H7 (cell line): ENCODE data around the gene SMTN. TPM values are rescaled to one million over a fixed set of nuclear protein-coding genes. Genes with fewer than 3 reads are reported as not detected.
"Not testable (repeated sequence)": the region's sequence is repeated elsewhere in the genome, so short reads cannot be mapped to it uniquely, and the experiment has no call there.

Source experiments
- DNase-seq: peaks from one replicate; pipeline ENCODE4 v3.0.0; 2012
- H3K27me3 ChIP-seq: 2 replicates; pipeline ENCODE4 v1.6.0; 2011; ENCODE audit warnings: mild to moderate bottlenecking, low read length; ENCODE audit not compliant: control insufficient read depth, insufficient read depth
- H3K36me3 ChIP-seq: replicated peaks from 2 replicates; pipeline ENCODE4 v1.5.1; 2011; ENCODE audit warnings: low read length; ENCODE audit not compliant: control insufficient read depth, insufficient read depth
- H3K4me3 ChIP-seq: 2 replicates; pipeline ENCODE4 v1.5.1; 2011; ENCODE audit warnings: low read depth, mild to moderate bottlenecking, control low read depth, low read length, moderate library complexity; ENCODE audit not compliant: insufficient read depth
- total RNA-seq: library from RNA; depleted of rRNA; stranded (reverse); fragments of >200 nt; shearing (Covaris generic); gene quantifications from 2 replicates; pipeline ENCODE4 v1.2.3, GENCODE V29; 2014

The SMTN gene
- total RNA-seq, 1 experiment from 2014 or later = 10.7 TPM

DNA sequence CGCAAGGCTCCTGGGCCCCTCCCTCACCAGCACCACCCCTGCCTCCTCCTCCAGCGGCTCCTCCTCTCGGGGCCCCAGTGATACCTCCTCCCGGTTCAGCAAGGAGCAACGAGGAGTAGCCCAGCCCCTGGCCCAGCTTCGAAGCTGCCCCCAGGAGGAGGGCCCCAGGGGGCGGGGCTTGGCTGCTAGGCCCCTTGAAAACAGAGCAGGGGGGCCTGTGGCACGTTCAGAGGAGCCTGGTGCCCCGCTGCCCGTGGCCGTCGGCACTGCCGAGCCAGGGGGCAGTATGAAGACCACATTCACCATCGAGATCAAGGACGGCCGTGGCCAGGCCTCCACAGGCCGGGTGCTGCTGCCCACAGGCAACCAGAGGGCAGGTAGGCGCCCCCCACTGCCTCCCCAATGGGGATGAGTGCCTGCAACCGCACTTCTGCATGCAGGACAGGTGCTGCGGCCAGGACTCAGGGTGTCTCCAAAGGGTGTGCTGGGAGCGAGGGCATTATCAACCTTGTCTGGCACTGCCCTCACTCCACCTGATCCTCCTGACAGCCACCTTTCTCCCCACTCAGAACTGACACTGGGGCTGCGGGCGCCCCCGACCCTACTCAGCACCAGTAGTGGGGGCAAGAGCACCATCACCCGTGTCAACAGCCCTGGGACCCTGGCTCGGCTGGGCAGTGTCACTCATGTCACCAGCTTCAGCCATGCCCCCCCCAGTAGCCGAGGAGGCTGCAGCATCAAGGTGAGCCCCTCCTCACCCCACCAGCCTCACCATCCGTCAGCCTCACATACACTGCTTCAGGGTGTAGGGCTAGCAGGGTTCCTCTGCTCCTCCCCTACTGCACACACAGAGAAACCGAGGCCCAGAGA is 10.2 kb downstream of the SMTN start:
- no peaks in the 10 kb centered on the region; the same call in none of the 2 replicates for H3K36me3 ChIP-seq
- no peak overlapping the region for H3K4me3 ChIP-seq
- no peaks in the 10 kb centered on the region for H3K27me3 ChIP-seq
- peak; percentile 83 for DNase-seq

DNA sequence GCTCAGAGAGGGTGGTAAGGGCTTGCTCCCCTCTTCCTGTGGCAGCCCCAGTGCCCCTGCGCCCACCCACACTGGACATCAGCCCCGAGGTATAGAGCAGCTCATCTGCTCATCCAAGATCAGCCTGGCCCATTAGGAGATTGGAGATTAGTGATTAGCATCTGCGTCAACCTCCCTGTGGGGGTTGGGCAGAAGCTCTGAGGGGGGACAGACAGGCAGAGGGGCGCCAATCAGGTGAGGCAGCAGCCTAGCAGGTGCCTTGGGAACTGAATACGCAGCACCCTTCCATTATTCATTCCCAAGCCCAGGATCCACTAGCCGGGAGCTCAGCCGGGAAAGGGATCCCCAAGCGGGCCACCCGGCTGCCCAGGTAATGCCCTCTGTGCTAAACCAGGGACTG is 11.0 kb downstream of the SMTN start:
- Histone ChIP-seq H3K4me3 (no peak overlapping the region), H3K27me3 (no peaks in the 10 kb centered on the region), H3K36me3 (no peaks in the 10 kb centered on the region; the same call in none of the 2 replicates)
- peak; percentile 57 for DNase-seq

DNA sequence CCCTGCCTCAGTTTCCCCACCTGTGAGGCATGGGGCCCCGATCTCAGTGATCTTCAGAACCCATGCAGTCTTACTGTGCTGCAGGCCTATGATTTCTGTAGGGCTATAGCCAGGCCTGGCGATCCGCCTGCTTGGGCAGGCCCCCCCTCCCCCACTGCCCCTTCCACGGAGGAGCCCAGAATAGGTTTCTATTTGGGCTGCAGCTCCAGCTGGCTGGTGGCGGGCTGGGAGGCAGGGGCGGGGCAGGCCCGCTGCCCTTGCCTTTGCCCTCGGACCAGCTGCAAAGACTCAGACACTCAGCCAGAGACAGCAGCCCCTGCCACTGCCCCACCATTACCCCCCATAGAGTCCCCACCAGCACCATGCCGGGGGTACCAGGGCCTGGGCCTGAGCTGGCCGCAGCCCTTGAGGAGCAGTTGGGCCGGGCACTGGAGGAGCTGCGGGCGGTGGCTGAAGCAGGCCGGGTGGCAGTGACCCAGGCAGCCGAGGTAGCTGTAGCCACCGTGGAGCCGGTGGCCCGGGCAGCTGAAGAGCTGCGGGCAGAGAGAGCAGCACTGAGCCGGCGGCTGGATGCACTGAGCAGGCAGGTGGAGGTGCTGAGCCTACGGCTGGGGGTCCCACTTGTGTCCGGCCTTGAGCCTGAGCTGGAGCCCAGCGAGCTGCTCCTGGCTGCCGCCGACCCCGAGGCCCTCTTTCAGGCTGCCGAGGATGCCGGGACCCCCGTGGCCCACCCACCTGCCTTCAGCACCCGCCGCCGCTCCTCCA is 12.2 kb downstream of the SMTN start:
- Histone ChIP-seq H3K27me3 (no peaks in the 10 kb centered on the region), H3K36me3 (no peaks in the 10 kb centered on the region; the same call in none of the 2 replicates), H3K4me3 (no peak overlapping the region)
- DNase-seq = peak; percentile 70

DNA sequence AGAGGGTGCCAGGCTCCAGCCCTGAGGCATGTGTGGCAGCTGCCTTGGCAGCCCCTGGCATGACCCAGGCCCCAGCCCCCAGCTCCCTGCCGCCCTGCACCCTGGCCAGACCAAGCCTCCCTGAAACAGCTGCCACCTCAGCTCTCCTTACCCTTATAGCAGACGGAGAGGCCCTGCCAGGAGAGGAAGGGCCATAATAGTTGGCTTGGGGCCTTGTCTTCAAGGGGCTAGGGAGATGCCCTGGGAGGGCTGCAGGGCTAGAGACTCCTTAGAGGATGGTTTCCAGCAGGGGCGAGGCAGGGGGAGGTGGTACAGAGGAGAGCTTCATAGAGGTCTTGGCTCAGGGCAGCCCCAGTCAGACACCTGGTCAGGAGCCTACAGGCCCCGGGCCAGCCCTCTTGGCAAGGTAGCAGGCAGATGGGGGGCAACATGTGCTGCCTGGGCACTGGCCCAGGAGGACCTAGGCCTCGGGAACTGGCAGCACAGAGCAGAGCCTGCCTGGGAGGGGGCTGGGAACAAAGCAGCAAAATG is 13.0 kb downstream of the SMTN start:
- H3K4me3 ChIP-seq = no peak overlapping the region
- no peaks in the 10 kb centered on the region for H3K27me3 ChIP-seq
- DNase-seq = peak; percentile 50
- H3K36me3 ChIP-seq = no peaks in the 10 kb centered on the region; the same call in none of the 2 replicates

DNA sequence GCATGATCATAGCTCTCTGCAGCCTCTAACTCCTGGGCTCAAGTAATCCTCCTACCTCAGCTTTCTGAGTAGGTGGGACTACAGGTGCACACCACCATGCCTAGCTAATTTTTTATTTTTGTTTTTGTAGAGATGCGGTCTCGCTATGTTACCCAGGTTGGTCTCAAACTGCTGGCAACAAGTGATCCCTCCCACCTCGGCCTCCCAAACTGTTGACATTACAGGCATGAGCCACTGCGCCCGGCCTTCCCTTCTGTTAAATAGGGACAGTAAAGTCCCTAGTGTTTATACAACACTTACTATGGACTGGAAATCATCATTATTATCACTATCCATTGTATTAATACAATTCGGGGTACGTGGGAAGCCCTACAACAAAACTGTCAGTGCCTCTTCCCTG is 13.6 kb downstream of the SMTN start:
- H3K4me3 ChIP-seq = no peak overlapping the region
- no peaks in the 10 kb centered on the region for H3K27me3 ChIP-seq
- DNase-seq = no peak
- no peaks in the 10 kb centered on the region; the same call in none of the 2 replicates for H3K36me3 ChIP-seq

DNA sequence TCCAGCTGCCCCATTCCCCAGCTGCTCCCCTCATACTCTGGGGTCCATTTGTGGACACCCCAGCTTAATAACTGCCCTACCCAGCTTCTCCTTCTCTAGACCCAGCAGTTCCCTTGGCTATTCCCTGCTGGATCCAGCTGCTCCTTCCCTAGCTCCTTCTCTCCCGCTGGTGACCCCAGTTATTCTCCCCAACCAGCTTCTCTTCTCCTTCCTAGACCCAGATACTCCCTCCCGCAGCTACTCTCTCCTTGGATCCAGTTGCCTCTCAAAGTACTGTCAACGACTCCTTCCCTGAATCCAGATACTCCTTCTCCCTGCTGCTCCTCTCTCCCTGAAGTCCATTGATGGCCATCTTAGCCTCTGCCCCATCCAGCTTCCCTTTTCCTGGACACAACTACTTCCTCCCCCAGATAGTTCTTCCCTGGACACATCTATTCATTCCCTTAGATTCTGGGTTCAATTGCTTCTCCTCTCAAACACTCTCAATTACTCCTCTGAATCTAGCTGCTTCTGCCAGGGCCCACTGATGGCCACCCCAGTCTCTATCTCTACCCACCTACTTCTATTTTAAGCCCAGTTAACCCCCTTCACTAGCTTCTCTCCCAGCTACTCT is 14.6 kb downstream of the SMTN start:
- Histone ChIP-seq H3K36me3 (no peaks in the 10 kb centered on the region; the same call in none of the 2 replicates), H3K27me3 (no peaks in the 10 kb centered on the region), H3K4me3 (no peak overlapping the region)
- no peak for DNase-seq

DNA sequence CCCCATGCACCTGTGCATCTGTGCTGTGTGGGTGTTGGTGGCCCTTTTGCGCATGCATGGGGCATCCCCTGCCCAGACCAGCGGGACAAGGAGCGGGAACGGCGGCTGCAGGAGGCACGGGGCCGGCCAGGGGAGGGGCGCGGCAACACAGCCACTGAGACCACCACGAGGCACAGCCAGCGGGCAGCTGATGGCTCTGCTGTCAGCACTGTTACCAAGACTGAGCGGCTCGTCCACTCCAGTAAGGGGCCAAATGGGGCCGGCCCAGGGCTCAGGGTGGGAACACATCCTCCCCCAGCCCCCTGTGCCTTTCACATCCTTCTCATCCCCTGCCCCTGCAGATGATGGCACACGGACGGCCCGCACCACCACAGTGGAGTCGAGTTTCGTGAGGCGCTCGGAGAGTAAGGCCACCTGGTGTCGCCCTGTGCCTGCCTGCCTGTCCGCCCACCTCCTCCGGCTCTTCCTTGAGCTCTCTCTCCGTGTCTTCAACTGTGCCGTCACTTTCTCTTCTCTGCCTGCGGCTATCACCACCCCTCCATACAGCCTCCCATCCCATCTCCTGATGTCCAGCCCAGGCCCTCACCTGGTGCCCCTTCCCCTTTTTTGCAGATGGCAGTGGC is 15.7 kb downstream of the SMTN start:
- Histone ChIP-seq H3K36me3 (no peaks in the 10 kb centered on the region; the same call in none of the 2 replicates), H3K4me3 (no peak overlapping the region), H3K27me3 (no peaks in the 10 kb centered on the region)
- DNase-seq = peak; percentile 84

- not testable (repeated sequence) for DNase-seq, H3K4me3 ChIP-seq, H3K36me3 ChIP-seq
These were observed 16.4 kb downstream of the SMTN start for GRCh38 chr22:31097539-31097938.

GRCh38 chr22:31097941-31098631 is 17.0 kb downstream of the SMTN start:
- Histone ChIP-seq H3K27me3 (no peaks in the 10 kb centered on the region), H3K36me3 (no peaks in the 10 kb centered on the region; the same call in none of the 2 replicates), H3K4me3 (peak overlapping the region; percentile 21; the same call in 1 of the 2 replicates)
- no peak for DNase-seq

More at GRCh38 chr22:31097539-31097938, 16.4 kb downstream of the SMTN start:
- not testable (repeated sequence) for H3K27me3 ChIP-seq

DNA sequence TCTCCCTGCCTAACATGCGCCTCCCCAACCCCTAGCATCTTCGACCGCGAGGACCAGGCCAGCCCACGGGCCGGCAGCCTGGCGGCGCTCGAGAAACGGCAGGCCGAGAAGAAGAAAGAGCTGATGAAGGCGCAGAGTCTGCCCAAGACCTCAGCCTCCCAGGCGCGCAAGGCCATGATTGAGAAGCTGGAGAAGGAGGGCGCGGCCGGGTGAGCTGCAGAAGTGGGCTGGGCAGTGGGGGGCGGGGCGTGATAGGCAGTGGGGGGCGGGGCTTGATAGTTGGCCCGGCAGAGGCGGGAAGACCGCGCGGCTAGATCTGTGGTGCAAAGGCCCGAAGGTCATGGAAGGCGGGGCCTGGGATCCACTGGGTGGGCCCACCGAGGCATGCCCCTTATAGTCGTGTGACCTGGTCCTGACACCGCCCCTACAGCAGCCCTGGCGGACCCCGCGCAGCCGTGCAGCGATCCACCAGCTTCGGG is 17.6 kb downstream of the SMTN start:
- Histone ChIP-seq H3K27me3 (no peaks in the 10 kb centered on the region; the same call in 1 of the 2 replicates), H3K4me3 (peak overlapping the region; percentile 21; the same call in 1 of the 2 replicates)

DNA sequence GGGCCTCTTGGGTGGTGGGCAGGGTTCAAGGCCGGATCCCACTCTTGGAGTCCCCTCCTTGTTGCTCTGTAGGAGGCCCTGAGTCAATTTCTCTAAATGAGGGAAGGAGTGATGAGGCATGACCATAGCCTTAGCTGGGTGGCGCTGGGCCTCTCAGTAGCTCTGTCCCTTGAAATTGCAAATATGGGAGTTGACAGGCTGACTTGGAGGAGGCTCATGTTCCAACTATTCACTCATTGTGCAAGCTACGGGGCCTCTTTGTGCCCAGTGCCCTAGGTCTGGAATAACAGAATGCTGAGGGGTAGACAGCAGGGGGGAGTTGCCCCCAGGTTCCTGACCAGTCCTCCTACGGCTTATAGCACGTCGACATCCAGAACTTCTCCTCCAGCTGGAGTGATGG is 18.3 kb downstream of the SMTN start:
- Histone ChIP-seq H3K4me3 (no peak overlapping the region), H3K27me3 (no peaks in the 10 kb centered on the region; the same call in 1 of the 2 replicates), H3K36me3 (no peaks in the 10 kb centered on the region; the same call in none of the 2 replicates)
- no peak for DNase-seq

More for the DNA sequence above, 17.6 kb downstream of the SMTN start:
- DNase-seq = peak; percentile 99
- H3K36me3 ChIP-seq = no peaks in the 10 kb centered on the region; the same call in none of the 2 replicates

DNA sequence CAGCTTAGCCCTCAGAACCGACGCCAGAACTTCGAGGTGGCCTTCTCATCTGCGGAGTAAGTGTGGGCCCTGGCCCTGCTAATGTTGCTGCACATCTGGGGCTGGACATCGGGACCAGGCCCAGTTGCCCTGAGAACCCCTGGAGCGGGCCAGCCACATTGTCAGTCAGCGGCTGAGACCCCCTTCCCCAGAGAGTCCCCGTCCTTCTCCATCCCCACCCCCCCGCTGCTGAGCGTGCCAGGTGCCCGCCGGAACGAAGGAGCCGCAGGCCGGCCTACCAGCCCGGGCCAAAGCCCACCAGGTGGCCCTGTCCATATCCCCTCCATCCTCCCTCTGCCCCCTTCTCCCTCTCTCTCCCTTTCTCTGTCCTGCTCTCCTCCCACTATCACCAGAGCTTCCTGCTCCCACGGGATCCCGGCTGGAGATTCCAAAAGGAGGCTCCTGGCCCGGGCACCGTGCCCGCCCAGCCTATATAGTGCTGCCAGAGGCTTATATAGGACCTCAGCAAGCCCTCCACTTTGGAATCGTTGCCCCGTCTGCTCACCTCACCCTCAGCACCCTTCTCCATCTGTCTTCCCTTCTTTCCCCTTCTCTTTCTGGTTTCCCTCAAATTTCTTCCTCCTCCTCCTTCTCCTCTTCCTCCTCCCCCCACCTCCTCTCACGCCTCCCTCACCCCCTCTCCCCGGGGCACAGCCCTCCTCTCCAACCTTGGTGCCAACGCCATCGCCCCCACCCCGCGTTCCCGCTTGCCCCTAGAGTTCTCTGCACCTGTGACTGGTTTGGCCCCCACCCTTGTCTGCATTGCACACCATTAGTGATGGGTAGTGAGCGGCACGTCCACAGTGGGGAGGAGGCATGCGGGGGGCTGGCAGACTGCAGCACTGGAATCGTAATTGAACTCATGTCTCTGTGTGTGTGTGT is 19.0 kb downstream of the SMTN start:
- no peak for DNase-seq

More for the DNA sequence above, 19.0 kb downstream of the SMTN start:
- Histone ChIP-seq H3K4me3 (no peak overlapping the region), H3K27me3 (peaks cover under 1% of the 10 kb centered on the region; the same call in 1 of the 2 replicates), H3K36me3 (no peaks in the 10 kb centered on the region; the same call in none of the 2 replicates)
